Liver (tissue), 3 donors: ENCODE measurements around the gene NSD1.

Experiments used
- ATF3 ChIP-seq: IDR thresholded peaks from 2 replicates; pipeline ENCODE4 v1.6.1; 2016; ENCODE audit warnings: antibody characterized with exemption
- EGR1 ChIP-seq, 2 donors: IDR thresholded peaks; 2 replicates each; pipeline ENCODE4 v1.6.1; 2016 to 2018; ENCODE audit warnings: antibody characterized with exemption in 2 of 2, low read depth in 2 of 2
- GABPA ChIP-seq, 2 donors: IDR thresholded peaks in 1 of 2; conservative IDR thresholded peaks in 1 of 2; 2 replicates each; pipeline ENCODE4 v1.6.1; 2016; ENCODE audit warnings: antibody characterized with exemption in 2 of 2, mild to moderate bottlenecking in 1 of 2, moderate library complexity in 1 of 2
- JUND ChIP-seq, 2 donors: IDR thresholded peaks; 2 replicates each; pipeline ENCODE4 v1.6.1; 2016; ENCODE audit warnings: antibody characterized with exemption in 2 of 2
- REST ChIP-seq: IDR thresholded peaks from 2 replicates; pipeline ENCODE4 v1.6.1; 2016; ENCODE audit warnings: antibody characterized with exemption, mild to moderate bottlenecking
- SP1 ChIP-seq: IDR thresholded peaks from 2 replicates; pipeline ENCODE4 v1.6.1; 2018; ENCODE audit warnings: antibody characterized with exemption, mild to moderate bottlenecking
- ZBTB33 ChIP-seq: IDR thresholded peaks from 2 replicates; pipeline ENCODE4 v1.6.1; 2016; ENCODE audit warnings: antibody characterized with exemption
- TF ChIP-seq, protein P1 (sequence below): fragments of 150-350 bp; IDR thresholded peaks from 2 replicates; pipeline ENCODE4 v1.5.1; 2017; ENCODE audit warnings: improper control_type of control experiment, low read depth, low read length; ENCODE audit not compliant: missing input control
- TF ChIP-seq, protein P2 (sequence below): IDR thresholded peaks from 2 replicates; pipeline ENCODE4 v1.6.1; 2016; ENCODE audit warnings: antibody characterized with exemption
- donor health status: healthy.
- donor health status: healthy.

GRCh38 chr5:177334155-177334551 lies 200.6 kb downstream of the NSD1 start:
- TF ChIP-seq, protein P1, sequence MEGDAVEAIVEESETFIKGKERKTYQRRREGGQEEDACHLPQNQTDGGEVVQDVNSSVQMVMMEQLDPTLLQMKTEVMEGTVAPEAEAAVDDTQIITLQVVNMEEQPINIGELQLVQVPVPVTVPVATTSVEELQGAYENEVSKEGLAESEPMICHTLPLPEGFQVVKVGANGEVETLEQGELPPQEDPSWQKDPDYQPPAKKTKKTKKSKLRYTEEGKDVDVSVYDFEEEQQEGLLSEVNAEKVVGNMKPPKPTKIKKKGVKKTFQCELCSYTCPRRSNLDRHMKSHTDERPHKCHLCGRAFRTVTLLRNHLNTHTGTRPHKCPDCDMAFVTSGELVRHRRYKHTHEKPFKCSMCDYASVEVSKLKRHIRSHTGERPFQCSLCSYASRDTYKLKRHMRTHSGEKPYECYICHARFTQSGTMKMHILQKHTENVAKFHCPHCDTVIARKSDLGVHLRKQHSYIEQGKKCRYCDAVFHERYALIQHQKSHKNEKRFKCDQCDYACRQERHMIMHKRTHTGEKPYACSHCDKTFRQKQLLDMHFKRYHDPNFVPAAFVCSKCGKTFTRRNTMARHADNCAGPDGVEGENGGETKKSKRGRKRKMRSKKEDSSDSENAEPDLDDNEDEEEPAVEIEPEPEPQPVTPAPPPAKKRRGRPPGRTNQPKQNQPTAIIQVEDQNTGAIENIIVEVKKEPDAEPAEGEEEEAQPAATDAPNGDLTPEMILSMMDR: no peak
- no peak for TF ChIP-seq ATF3
- TF ChIP-seq REST: no peak
- TF ChIP-seq, protein P2, sequence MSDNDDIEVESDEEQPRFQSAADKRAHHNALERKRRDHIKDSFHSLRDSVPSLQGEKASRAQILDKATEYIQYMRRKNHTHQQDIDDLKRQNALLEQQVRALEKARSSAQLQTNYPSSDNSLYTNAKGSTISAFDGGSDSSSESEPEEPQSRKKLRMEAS: no peak
- TF ChIP-seq SP1: no peak
- TF ChIP-seq GABPA (IDR thresholded peaks at IDR 0.05 in 1 of 2, conservative IDR thresholded peaks at IDR 0.05 in 1 of 2): no peak
- TF ChIP-seq JUND (IDR thresholded peaks at IDR 0.05): no peak
- no peak for TF ChIP-seq EGR1 (IDR thresholded peaks at IDR 0.05; ENCODE audit: low read depth in 2 of 2)
- TF ChIP-seq ZBTB33: no peak
